Measurements from ENCODE around the gene GOLGA1.
"Not testable (repeated sequence)": the region's sequence is repeated elsewhere in the genome, so short reads cannot be mapped to it uniquely, and the experiment has no call there.

GOLGA1 gene

GRCh38 chr9:124932333-124932732, 8.6 kb downstream of the GOLGA1 start:
- FAIRE-seq (no peak), DNase-seq (ENCODE audit: insufficient read length) (no peak)
- TF ChIP-seq POLR2A (IDR thresholded peaks at IDR 0.05; ENCODE audit: low read depth, low read length) (no peak), POLR2AphosphoS5 (IDR thresholded peaks at IDR 0.05; ENCODE audit: low read depth, low read length) (no peak), TAF1 (IDR thresholded peaks at IDR 0.05; ENCODE audit: borderline replicate concordance, low read depth, low read length) (no peak)

GRCh38 chr9:124929464-124929863, 11.4 kb downstream of the GOLGA1 start:
- FAIRE-seq (peak; percentile 58), DNase-seq (ENCODE audit: insufficient read length) (no peak)
- TF ChIP-seq TAF1 (IDR thresholded peaks at IDR 0.05; ENCODE audit: borderline replicate concordance, low read depth, low read length) (no peak), POLR2A (IDR thresholded peaks at IDR 0.05; ENCODE audit: low read depth, low read length) (no peak), POLR2AphosphoS5 (IDR thresholded peaks at IDR 0.05; ENCODE audit: low read depth, low read length) (no peak)

- FAIRE-seq (no peak), DNase-seq (ENCODE audit: insufficient read length) (no peak)
Measured at GRCh38 chr9:124928116-124928515, 12.8 kb downstream of the GOLGA1 start.

GRCh38 chr9:124920394-124920793, 20.5 kb downstream of the GOLGA1 start:
- not testable (repeated sequence) for FAIRE-seq; DNase-seq (ENCODE audit: insufficient read length)

More at GRCh38 chr9:124928116-124928515, 12.8 kb downstream of the GOLGA1 start:
- no peak for TF ChIP-seq POLR2AphosphoS5 (IDR thresholded peaks at IDR 0.05; ENCODE audit: low read depth, low read length)
- TF ChIP-seq TAF1 (IDR thresholded peaks at IDR 0.05; ENCODE audit: borderline replicate concordance, low read depth, low read length) = no peak
- no peak for TF ChIP-seq POLR2A (IDR thresholded peaks at IDR 0.05; ENCODE audit: low read depth, low read length)

GRCh38 chr9:124914753-124915405, 26.0 kb downstream of the GOLGA1 start:
- FAIRE-seq (no peak), DNase-seq (ENCODE audit: insufficient read length) (no peak)
- TF ChIP-seq TAF1 (IDR thresholded peaks at IDR 0.05; ENCODE audit: borderline replicate concordance, low read depth, low read length) (no peak), POLR2A (IDR thresholded peaks at IDR 0.05; ENCODE audit: low read depth, low read length) (no peak), POLR2AphosphoS5 (IDR thresholded peaks at IDR 0.05; ENCODE audit: low read depth, low read length) (no peak)

- FAIRE-seq (no peak), DNase-seq (ENCODE audit: insufficient read length) (no peak)
- TF ChIP-seq TAF1 (IDR thresholded peaks at IDR 0.05; ENCODE audit: borderline replicate concordance, low read depth, low read length) = no peak
- TF ChIP-seq POLR2AphosphoS5 (IDR thresholded peaks at IDR 0.05; ENCODE audit: low read depth, low read length) = no peak
- TF ChIP-seq POLR2A (IDR thresholded peaks at IDR 0.05; ENCODE audit: low read depth, low read length) = no peak
Measured at GRCh38 chr9:124913378-124913777, 27.5 kb downstream of the GOLGA1 start.

GRCh38 chr9:124911766-124912165, 29.1 kb downstream of the GOLGA1 start:
- DNase-seq (ENCODE audit: insufficient read length) (no peak), FAIRE-seq (no peak)
- no peak for TF ChIP-seq POLR2A (IDR thresholded peaks at IDR 0.05; ENCODE audit: low read depth, low read length)
- no peak for TF ChIP-seq POLR2AphosphoS5 (IDR thresholded peaks at IDR 0.05; ENCODE audit: low read depth, low read length)
- TF ChIP-seq TAF1 (IDR thresholded peaks at IDR 0.05; ENCODE audit: borderline replicate concordance, low read depth, low read length) = no peak

- DNase-seq (ENCODE audit: insufficient read length) (no peak), FAIRE-seq (no peak)
- TF ChIP-seq TAF1 (IDR thresholded peaks at IDR 0.05; ENCODE audit: borderline replicate concordance, low read depth, low read length) = no peak
Measured at GRCh38 chr9:124908098-124908497, 32.8 kb downstream of the GOLGA1 start.

- DNase-seq (ENCODE audit: insufficient read length) (no peak), FAIRE-seq (no peak)
- no peak for TF ChIP-seq TAF1 (IDR thresholded peaks at IDR 0.05; ENCODE audit: borderline replicate concordance, low read depth, low read length)
- TF ChIP-seq POLR2AphosphoS5 (IDR thresholded peaks at IDR 0.05; ENCODE audit: low read depth, low read length) = no peak
- TF ChIP-seq POLR2A (IDR thresholded peaks at IDR 0.05; ENCODE audit: low read depth, low read length) = no peak
Measured at GRCh38 chr9:124906966-124907365, 33.9 kb downstream of the GOLGA1 start.

- DNase-seq (ENCODE audit: insufficient read length) = no peak
- no peak for TF ChIP-seq POLR2AphosphoS5 (IDR thresholded peaks at IDR 0.05; ENCODE audit: low read depth, low read length)
- TF ChIP-seq TAF1 (IDR thresholded peaks at IDR 0.05; ENCODE audit: borderline replicate concordance, low read depth, low read length) = no peak
- TF ChIP-seq POLR2A (IDR thresholded peaks at IDR 0.05; ENCODE audit: low read depth, low read length) = no peak
- FAIRE-seq = no peak
Measured at GRCh38 chr9:124899845-124900244, 41.0 kb downstream of the GOLGA1 start.

GRCh38 chr9:124897570-124898460, 43.1 kb downstream of the GOLGA1 start:
- DNase-seq (ENCODE audit: insufficient read length) = no peak
- no peak for FAIRE-seq
- TF ChIP-seq POLR2AphosphoS5 (IDR thresholded peaks at IDR 0.05; ENCODE audit: low read depth, low read length) = no peak
- TF ChIP-seq POLR2A (IDR thresholded peaks at IDR 0.05; ENCODE audit: low read depth, low read length) = no peak
- TF ChIP-seq TAF1 (IDR thresholded peaks at IDR 0.05; ENCODE audit: borderline replicate concordance, low read depth, low read length) = no peak

GRCh38 chr9:124894741-124895170, 46.1 kb downstream of the GOLGA1 start:
- TF ChIP-seq POLR2A (IDR thresholded peaks at IDR 0.05; ENCODE audit: low read depth, low read length) (no peak), TAF1 (IDR thresholded peaks at IDR 0.05; ENCODE audit: borderline replicate concordance, low read depth, low read length) (no peak), POLR2AphosphoS5 (IDR thresholded peaks at IDR 0.05; ENCODE audit: low read depth, low read length) (no peak)
- no peak for FAIRE-seq
- no peak for DNase-seq (ENCODE audit: insufficient read length)

Data from GM12892 (cell line).